ENCODE results near the gene PHTF2.

PHTF2 gene

GRCh38 chr7:78002715-78003114 is 204.1 kb downstream of the PHTF2 start:
- DNase-seq = no peak

GRCh38 chr7:78006063-78006755 is 207.6 kb downstream of the PHTF2 start:
- no peak for DNase-seq

Measured in activated naive CD4-positive, alpha-beta T cell treated with Interleukin-2 at 50 U/mL for 16 hours (primary cell).